GOT3 (cell line): ENCODE results near the gene SLC36A1.

Source experiments
- DNase-seq: peaks from one replicate; lab custom pipeline; 2025; ENCODE audit warnings: mixed read lengths; lab: John Stamatoyannopoulos, UW

Gene SLC36A1

GRCh38 chr5:151532416-151532815 lies 85.0 kb downstream of the SLC36A1 start:
- no peak for DNase-seq

GRCh38 chr5:151534350-151534749 lies 86.9 kb downstream of the SLC36A1 start:
- DNase-seq, result no peak

- DNase-seq, result no peak
Measured at GRCh38 chr5:151537044-151537443, 89.6 kb downstream of the SLC36A1 start.

GRCh38 chr5:151541571-151541970 lies 94.2 kb downstream of the SLC36A1 start:
- no peak for DNase-seq
